Measurements from ENCODE around the gene KSR2.

GRCh38 chr12:117576053-117576452, 392.7 kb downstream of the KSR2 start:
- TF ChIP-seq CTCF (IDR thresholded peaks at IDR 0.05), result no peak
- no peak for TF ChIP-seq EP300 (IDR thresholded peaks at IDR 0.05)
- TF ChIP-seq POLR2AphosphoS5 (IDR thresholded peaks at IDR 0.05), result no peak
- no peak for TF ChIP-seq POLR2A (IDR thresholded peaks at IDR 0.05; ENCODE audit: low read depth)
